ENCODE results near the gene CEP250.
"Not testable (repeated sequence)": the region's sequence is repeated elsewhere in the genome, so short reads cannot be mapped to it uniquely, and the experiment has no call there.

DNA sequence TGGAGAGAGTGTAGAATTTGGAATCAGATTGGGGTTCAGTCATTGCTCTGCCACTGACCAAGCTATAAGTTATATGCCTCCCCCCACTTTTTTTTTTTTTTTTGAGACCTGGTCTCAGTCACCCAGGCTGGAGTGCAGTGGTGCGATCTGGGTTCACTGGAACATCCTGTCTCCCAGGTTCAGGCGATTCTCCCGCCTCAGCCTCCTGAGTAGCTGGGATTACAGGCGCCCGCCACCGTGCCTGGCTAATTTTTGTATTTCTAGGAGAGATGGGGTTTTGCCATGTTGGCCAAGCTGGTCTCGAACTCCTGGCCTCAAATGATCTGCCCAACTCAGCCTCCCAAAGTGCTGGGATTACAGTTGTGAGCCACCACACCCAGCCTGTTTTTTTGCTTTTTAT is 1.3 kb downstream of the CEP250 start:
- TF ChIP-seq, protein P1, sequence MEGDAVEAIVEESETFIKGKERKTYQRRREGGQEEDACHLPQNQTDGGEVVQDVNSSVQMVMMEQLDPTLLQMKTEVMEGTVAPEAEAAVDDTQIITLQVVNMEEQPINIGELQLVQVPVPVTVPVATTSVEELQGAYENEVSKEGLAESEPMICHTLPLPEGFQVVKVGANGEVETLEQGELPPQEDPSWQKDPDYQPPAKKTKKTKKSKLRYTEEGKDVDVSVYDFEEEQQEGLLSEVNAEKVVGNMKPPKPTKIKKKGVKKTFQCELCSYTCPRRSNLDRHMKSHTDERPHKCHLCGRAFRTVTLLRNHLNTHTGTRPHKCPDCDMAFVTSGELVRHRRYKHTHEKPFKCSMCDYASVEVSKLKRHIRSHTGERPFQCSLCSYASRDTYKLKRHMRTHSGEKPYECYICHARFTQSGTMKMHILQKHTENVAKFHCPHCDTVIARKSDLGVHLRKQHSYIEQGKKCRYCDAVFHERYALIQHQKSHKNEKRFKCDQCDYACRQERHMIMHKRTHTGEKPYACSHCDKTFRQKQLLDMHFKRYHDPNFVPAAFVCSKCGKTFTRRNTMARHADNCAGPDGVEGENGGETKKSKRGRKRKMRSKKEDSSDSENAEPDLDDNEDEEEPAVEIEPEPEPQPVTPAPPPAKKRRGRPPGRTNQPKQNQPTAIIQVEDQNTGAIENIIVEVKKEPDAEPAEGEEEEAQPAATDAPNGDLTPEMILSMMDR (conservative IDR thresholded peaks at IDR 0.05; ENCODE audit: low read length): not testable (repeated sequence)
- not testable (repeated sequence) for TF ChIP-seq EZH2phosphoT487 (IDR thresholded peaks at IDR 0.05; ENCODE audit: borderline replicate concordance)

Measured in Loucy (cell line).